Upper lobe of left lung (tissue), 4 donors: ENCODE data around the gene WNT3.

Source experiments
- EP300 ChIP-seq, 4 donors: sonication (generic); formaldehyde crosslinking; IDR thresholded peaks; one replicate each; pipeline ENCODE4 v1.5.1; 2017; ENCODE audit warnings: antibody characterized with exemption in 4 of 4, control low read depth in 2 of 4
- POLR2A ChIP-seq, 4 donors: fragments of 450-650 bp; IDR thresholded peaks; one replicate each; pipeline ENCODE4 v1.5.1; 2016 to 2017; ENCODE audit warnings: antibody characterized with exemption in 4 of 4, mild to moderate bottlenecking in 2 of 4
- POLR2AphosphoS5 ChIP-seq, 2 donors: sonication (generic); formaldehyde crosslinking; IDR thresholded peaks; one replicate each; pipeline ENCODE4 v1.5.1; 2017; ENCODE audit warnings: antibody characterized with exemption in 2 of 2
- TF ChIP-seq, protein P1 (sequence below), 6 experiments: fragments of 450-650 bp in 4 of 6; fragments of 200-600 bp in 2 of 6; sonication (generic) in 2 of 6; IDR thresholded peaks; one replicate each; pipeline ENCODE4 v1.5.1; 2016 to 2019; ENCODE audit warnings: antibody characterized with exemption in 6 of 6

DNA sequence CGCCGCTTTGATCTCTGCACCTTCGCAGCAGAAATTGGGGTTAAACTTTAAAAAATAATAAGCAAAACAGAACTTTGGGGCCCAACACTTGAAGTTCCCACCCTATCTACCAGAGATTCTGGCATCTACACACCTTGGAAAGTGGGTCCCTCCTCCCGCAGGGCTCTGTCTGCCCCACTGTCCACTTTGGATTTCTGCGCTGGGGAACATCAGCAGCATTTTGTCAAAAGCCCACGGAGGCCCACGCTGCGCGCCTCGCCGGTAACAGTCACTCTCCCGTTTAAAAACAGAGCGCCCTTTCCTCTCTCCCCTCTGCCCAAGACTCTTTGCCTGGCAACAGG lies 32.2 kb upstream of the WNT3 start:
- TF ChIP-seq, protein P1, sequence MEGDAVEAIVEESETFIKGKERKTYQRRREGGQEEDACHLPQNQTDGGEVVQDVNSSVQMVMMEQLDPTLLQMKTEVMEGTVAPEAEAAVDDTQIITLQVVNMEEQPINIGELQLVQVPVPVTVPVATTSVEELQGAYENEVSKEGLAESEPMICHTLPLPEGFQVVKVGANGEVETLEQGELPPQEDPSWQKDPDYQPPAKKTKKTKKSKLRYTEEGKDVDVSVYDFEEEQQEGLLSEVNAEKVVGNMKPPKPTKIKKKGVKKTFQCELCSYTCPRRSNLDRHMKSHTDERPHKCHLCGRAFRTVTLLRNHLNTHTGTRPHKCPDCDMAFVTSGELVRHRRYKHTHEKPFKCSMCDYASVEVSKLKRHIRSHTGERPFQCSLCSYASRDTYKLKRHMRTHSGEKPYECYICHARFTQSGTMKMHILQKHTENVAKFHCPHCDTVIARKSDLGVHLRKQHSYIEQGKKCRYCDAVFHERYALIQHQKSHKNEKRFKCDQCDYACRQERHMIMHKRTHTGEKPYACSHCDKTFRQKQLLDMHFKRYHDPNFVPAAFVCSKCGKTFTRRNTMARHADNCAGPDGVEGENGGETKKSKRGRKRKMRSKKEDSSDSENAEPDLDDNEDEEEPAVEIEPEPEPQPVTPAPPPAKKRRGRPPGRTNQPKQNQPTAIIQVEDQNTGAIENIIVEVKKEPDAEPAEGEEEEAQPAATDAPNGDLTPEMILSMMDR (IDR thresholded peaks at IDR 0.05): no peak
- TF ChIP-seq POLR2A (IDR thresholded peaks at IDR 0.05): no peak
- TF ChIP-seq EP300 (IDR thresholded peaks at IDR 0.05): no peak
- TF ChIP-seq POLR2AphosphoS5 (IDR thresholded peaks at IDR 0.05): no peak
